ENCODE data around the gene LDLRAD2. TPM values are rescaled to one million over a fixed set of nuclear protein-coding genes. Genes with fewer than 3 reads are reported as not detected.
A peak's percentile ranks its signal among the peaks of the same experiment; 100 is the strongest.

Gene LDLRAD2
- total RNA-seq, 1 donor from 2014 or later: not detected

GRCh38 chr1:21842606-21843162, 30.6 kb downstream of the LDLRAD2 start:
- no peak for DNase-seq (ENCODE audit: low read depth)

- DNase-seq (ENCODE audit: low read depth): no peak
These were observed 31.1 kb downstream of the LDLRAD2 start for GRCh38 chr1:21843208-21843607.

GRCh38 chr1:21843996-21844395, 31.9 kb downstream of the LDLRAD2 start:
- DNase-seq (ENCODE audit: low read depth): no peak

GRCh38 chr1:21845646-21846641, 33.9 kb downstream of the LDLRAD2 start:
- no peak for DNase-seq (ENCODE audit: low read depth)

- DNase-seq (ENCODE audit: low read depth): no peak
These were observed 35.4 kb downstream of the LDLRAD2 start for GRCh38 chr1:21847223-21848205.

GRCh38 chr1:21848524-21849174, 36.6 kb downstream of the LDLRAD2 start:
- no peak for DNase-seq (ENCODE audit: low read depth)

GRCh38 chr1:21849909-21850576, 38.0 kb downstream of the LDLRAD2 start:
- DNase-seq (ENCODE audit: low read depth): no peak

- no peak for DNase-seq (ENCODE audit: low read depth)
These were observed 39.6 kb downstream of the LDLRAD2 start for GRCh38 chr1:21851430-21852250.

GRCh38 chr1:21852282-21853130, 40.4 kb downstream of the LDLRAD2 start:
- DNase-seq (ENCODE audit: low read depth): no peak

GRCh38 chr1:21853131-21853427, 41.0 kb downstream of the LDLRAD2 start:
- no peak for DNase-seq (ENCODE audit: low read depth)

GRCh38 chr1:21854090-21854750, 42.2 kb downstream of the LDLRAD2 start:
- no peak for DNase-seq (ENCODE audit: low read depth)

- DNase-seq (ENCODE audit: low read depth): no peak
These were observed 42.7 kb downstream of the LDLRAD2 start for GRCh38 chr1:21854751-21855131.

- no peak for DNase-seq (ENCODE audit: low read depth)
These were observed 43.4 kb downstream of the LDLRAD2 start for GRCh38 chr1:21855257-21856096.

GRCh38 chr1:21857142-21857839, 45.2 kb downstream of the LDLRAD2 start:
- peak; percentile 28 for DNase-seq (ENCODE audit: low read depth)

GRCh38 chr1:21857840-21858670, 46.0 kb downstream of the LDLRAD2 start:
- DNase-seq (ENCODE audit: low read depth): no peak

- no peak for DNase-seq (ENCODE audit: low read depth)
These were observed 47.7 kb downstream of the LDLRAD2 start for GRCh38 chr1:21859669-21860179.
